Daoy (cell line): ENCODE measurements around the gene PLCG1. TPM values are rescaled to one million over a fixed set of nuclear protein-coding genes. Genes with fewer than 3 reads are reported as not detected.

ENCODE experiments used
- DNase-seq: peaks from one replicate; pipeline ENCODE4 v3.0.0-alpha.2; 2015; ENCODE audit warnings: low read depth
- total RNA-seq: library from RNA; depleted of rRNA; stranded (reverse); fragments of >200 nt; shearing (Covaris generic); gene quantifications from 2 replicates; pipeline ENCODE4 v1.2.3, GENCODE V29; 2014

The PLCG1 gene
- total RNA-seq, 1 experiment from 2014 or later: 37.1 TPM

- DNase-seq: no peak
Observed at GRCh38 chr20:41179961-41180360, 42.6 kb downstream of the PLCG1 start.

DNA sequence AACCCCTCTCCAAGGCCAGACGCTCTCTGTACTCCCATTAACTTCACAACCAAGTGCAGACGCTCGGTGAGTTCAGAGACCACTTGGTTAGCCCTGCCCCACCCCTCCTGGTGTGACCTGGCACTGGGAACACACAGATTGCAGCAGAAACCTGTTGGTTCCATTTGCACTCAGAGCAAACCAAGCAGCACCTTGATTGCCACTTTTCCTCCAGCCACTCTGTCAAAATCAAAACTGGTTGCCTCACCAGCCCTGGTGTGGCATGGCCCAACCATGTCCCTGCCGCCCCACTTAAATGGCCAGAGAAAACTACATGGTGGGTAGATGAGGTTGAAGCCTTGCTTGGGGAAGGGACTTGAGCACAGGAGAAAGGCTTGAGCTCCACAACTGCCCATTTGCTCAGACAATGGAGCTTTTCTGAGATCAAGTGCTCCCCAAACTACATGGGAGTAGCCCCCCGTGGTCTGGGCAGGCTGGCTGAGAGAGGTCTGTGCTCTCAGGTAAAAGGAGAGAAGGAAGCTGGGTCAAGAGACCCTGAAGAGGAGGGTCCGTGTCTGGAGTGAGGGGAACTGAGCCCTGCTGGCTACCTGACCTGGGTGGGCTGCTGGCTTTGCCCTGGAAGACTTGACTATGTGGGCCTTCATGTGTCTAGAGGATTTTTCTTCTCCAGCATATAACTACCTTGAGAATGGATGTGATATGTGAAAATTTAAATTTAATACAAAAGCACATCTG is 43.4 kb downstream of the PLCG1 start:
- no peak for DNase-seq

GRCh38 chr20:41181567-41181966 is 44.2 kb downstream of the PLCG1 start:
- no peak for DNase-seq

DNA sequence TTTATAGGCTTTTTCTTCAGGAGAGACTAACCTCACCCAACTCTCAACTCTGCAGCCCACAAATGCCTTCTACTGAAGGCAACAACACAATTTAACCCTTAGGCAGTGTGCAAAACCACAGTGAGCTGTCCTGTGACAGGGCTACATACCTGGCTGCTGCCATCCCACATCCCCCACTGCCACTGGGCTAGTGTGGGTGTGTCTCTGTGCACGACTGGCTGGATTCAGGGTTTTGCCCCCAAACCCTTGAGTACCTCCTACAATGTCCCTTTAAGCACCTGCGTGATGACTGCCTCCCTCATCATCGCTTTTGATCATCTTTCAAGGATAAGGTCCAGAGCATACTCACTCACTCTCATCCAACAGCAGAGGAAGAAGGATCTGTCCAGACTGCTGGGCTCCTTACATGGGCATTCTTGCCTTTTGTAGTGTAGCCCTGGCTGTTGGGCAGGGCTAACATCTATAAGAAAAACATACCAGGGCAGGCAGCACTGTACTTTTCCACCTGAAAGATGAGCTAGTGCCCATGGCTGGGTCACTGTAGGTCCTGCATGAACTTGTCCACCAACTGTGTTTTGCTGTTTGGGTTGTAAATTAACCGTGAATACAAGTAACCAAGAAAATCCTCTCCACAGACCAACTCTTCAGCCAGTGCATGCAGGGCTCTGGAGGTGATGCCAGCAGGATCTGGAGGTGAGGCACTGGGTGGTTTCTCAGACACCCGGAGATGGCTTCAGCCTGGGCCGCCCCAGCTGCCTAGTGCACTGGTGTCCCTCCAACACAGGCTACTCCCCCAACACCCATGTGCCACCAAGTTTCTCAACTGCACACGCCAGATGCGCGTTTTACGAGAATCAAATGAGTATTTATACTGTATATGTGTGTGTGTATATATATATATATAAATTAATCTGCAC is 45.2 kb downstream of the PLCG1 start:
- DNase-seq: no peak

GRCh38 chr20:41183391-41183790 is 46.0 kb downstream of the PLCG1 start:
- DNase-seq: no peak

DNA sequence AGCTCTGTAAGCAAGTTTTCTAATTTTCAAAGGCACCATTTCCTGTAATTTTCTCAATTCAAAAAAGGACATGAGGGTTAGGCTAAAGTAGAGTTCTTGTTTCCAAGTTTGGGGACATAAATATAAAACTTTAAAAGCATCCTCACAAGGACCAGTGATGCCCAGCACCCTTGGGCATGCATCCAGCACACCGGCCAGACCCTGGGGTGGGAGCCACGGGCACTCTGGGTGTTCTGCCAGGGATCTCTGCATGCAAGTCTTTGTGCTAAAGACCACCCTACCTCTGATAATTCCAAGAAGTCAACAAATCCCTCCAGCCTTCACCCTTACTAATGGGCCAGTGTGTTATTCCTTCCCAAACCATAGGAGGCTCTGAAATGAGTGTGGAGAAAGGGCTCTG is 46.5 kb downstream of the PLCG1 start:
- no peak for DNase-seq

DNA sequence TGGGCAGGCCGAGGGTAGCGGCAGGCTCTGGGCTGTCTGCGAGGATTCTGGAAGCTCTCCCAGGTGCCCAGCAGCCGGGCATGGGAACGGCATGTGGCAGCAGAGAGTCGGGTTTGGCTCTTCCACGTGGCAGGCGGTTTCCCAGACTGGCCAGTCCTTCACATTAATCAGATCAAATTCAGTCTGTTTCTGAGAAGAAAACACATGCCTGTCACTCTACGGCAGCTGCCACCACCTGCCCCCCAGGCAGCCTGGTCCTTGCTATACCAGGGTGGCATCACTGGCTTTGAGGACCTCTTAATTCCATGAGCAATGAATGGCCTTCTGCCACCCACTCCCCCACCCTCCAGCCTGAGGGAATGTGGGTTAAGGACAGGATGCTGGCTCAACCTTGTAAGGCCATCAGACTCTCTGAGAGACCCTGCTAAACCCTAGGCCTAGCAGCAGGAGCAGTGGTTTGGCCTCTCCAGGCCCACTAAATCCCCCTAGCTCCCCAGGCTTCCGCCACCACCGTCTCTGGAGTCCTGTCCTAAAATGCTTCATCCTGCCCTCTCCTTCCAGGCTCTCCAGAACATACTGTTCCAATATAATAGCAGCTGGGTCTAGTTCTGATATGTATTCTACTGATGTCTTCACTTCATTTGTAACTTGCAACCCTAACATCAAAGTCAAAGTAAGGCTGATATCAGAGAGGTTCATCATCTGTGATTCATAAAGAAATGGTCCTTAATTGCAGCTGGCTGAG is 47.8 kb downstream of the PLCG1 start:
- DNase-seq: no peak

GRCh38 chr20:41187668-41188067 is 50.3 kb downstream of the PLCG1 start:
- no peak for DNase-seq

GRCh38 chr20:41191562-41192500 is 54.5 kb downstream of the PLCG1 start:
- no peak for DNase-seq

DNA sequence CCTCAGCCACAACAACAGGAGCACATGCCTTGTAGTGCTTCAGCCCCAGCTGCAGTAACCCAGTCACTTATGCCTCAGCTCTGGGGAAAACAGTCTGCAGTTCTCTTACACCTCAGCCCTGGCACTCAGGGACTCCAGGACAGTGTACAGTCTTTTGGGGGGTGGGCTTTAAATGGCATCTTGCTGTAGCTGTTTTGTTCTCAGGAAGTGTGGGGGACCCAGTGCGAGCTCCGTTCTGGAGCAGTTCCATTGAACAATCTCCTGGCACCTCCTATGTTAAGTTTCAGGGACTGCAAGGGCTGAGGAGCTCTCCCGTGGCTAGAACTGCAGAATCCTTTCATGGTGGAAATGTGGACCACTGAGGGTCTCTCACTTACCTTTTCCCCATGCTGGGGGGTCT is 55.2 kb downstream of the PLCG1 start:
- DNase-seq: no peak

DNA sequence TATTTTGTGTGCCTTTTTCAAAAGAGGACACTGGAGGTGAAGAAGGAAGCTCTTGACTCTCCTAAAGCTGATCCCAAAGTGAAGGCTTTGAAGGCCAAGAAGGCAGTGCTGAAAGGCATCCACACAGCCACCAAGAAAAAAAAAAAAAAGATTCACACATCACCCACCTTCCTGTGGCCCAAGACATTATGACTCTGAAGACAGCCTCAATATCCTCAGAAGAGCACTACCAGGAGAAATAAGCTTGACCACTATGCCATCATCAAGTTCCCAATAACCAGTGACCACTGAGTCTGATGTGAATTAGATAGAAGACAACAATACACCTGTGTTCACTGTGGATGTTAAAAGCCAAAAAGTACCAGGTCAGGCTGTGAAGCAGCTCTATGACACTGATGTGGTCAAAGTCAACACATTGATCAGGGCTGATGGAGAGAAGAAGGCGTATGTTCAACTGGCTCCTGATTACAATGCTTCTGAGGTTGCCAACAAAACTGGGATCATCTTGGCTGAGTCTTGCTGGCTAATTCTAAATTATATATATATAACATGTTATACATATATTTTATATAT is 59.4 kb downstream of the PLCG1 start:
- no peak for DNase-seq

- DNase-seq: no peak
Observed at GRCh38 chr20:41198443-41198842, 61.1 kb downstream of the PLCG1 start.

DNA sequence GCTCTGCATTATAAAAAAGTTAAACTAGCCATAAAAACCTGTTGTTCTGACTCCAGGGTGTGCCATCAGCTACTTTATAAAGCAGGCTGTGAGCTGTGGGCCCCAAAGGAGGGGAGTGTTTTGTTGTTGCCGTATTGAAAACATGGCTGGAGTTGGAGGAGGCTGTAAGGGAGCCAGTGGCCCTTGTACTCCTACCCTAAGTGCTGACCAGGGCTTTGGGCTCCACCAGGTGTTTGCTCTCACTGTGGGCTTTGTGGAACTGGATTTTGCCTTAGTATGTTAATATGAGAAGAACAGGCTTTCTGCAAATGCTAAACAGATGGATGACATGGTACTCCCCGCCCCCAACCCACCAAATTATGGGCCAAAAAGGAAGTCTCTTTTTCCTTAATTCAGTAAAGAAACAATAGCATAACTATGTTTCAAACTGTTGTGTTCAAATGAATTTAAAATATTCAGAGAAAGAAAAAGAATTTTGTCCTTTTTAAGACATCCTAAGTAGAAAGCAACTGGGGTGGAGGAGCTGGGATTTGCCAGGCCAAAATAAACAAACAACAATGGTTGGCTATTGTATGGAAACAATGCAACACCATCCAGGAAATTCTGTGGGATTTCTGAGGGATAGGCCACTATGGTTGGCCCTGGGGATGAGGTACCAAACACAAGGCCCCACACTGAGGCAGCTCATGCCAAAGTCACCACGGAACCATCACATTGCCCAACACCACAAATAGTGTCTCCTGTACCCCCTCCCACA is 63.3 kb downstream of the PLCG1 start:
- DNase-seq: no peak

DNA sequence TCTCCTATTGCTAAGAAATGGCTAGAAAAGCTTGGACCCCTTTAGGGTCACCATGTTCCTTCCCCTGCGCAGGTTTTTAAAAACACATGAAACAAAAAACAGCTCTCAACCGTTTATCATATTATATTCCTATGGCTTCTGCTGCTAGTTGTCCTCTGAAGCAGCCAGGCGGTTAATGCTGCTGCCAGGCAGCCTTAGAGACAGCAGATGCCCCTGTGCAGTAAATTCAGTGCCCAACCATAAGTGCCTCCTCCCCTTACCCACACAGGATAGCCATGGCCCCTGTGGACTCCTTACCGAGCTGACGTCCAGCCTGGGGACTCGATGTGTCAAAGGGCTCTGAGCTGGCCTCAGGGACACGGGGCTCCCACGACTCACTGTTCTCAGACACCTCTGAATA is 64.4 kb downstream of the PLCG1 start:
- no peak for DNase-seq

DNA sequence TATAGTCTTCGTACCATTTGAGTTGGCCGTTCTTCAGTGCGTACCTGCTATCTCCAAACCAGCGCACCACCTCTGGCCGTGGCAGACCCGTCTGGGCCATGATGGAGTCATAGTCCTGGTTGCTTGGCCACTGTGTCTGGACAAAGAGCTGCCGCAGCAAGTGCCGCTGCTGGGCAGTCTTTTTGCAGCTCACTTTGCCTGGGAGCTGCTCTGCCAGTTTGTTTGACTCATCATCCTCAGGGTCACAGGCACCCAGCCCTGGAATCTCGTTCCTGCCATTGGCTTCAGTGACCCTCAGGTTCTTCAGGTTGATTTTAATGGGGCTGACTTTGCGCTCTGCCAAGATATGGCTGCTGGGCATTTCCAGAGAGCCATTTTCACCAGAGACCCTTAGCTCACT is 65.1 kb downstream of the PLCG1 start:
- no peak for DNase-seq

- DNase-seq: no peak
Observed at GRCh38 chr20:41203660-41204059, 66.3 kb downstream of the PLCG1 start.

DNA sequence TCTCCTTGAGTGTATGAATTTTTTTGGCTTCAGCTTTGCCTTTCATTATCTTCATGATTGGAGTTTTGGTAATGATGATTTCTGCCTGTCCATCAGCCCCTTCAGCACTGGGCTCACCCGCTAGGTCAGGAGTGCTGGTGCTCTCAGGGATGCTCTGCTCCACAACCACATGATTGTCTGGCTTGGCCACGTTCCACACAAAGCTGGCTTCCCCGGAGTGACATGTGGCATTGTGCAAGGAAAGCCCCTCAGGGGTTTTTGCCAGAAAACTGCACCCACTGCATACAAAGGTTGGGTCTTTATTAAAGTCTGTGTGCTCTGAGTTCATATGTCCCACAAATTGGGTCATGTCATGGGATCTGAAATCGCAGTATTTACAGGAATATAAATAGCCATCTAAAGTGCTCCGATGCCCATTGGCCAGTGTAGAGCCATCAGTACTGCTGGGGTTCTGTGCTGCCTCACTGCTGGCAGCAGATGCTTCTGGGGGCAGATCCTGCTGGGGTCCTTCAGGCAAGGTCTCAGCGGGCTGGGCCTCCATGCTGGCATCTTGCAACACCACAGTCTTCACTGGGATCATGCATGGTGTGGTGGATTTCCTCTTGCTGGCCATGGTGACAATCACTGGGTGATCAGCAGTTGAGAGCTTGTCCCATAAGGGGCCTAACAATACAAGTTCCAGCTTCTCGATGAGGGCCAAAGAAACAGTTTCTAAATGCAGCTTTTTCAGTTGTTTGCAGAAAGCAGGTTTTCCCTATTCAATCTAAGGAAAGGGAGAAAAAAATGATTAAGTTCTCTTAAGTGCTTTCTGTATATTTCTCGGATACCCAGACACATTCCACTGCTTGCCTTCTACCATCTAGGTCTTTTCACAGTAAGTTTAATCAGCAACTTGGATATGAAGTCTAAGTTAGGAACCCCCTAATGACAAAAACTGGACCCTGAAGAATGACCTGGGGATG is 67.2 kb downstream of the PLCG1 start:
- DNase-seq: no peak

DNA sequence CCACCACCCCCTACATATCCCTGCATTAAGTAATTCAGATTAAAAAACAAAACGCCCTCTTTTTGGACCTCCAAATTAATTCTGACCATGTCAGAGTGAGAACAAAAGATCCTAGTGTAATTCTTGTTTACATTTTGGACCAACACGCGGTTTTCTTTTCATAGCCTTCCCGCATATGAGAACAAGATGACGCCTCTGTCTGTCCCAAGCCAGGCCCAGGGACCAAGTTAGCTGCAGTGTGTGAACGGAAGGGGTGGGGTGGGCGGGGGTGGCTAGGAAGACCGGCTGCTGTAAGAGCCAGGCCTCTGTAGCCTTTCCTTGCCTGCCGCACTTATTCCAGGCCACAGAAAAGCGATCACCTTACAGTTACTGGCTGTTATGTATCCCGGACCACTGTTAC is 68.0 kb downstream of the PLCG1 start:
- DNase-seq: no peak
